ENCODE data around the gene ESR1. TPM values are rescaled to one million over a fixed set of nuclear protein-coding genes. Genes with fewer than 3 reads are reported as not detected.

The ESR1 gene
- polyA plus RNA-seq, 1 of the 3 experiments (the other 2 are of a cell fraction): under 0.01 TPM

GRCh38 chr6:152173957-152174356 lies 366.5 kb downstream of the ESR1 start:
- Histone ChIP-seq H2AFZ (ENCODE audit: low read depth) (no peak overlapping the region), H3K36me3 (replicated peaks in 1 of 2; ENCODE audit: control insufficient read depth in 1 of 2, insufficient read depth in 2 of 2, low read length in 1 of 2) (peaks cover 33 to 68% of the 10 kb centered on the region in 2 experiments), H4K20me1 (ENCODE audit: insufficient read depth) (no peaks in the 10 kb centered on the region), H3K27me3 (ENCODE audit: insufficient read depth) (no peaks in the 10 kb centered on the region), H3K4me3 (ENCODE audit: low read depth in 2 of 2, low read length in 1 of 2) (no peak overlapping the region), H3K9me2 (no peaks in the 10 kb centered on the region), H3K4me1 (ENCODE audit: control insufficient read depth in 1 of 2, insufficient read depth in 2 of 2, low read depth in 1 of 2, low read length in 1 of 2) (no peaks in the 10 kb centered on the region; a peak in 2 of 4 replicates), H3K4me2 (no peak overlapping the region), H3K79me2 (ENCODE audit: insufficient read depth) (no peaks in the 10 kb centered on the region), H3K27ac (ENCODE audit: low read depth in 2 of 2, low read length in 1 of 2) (peak overlapping the region in 1 of 2 experiments; percentile 28; a peak in 1 of 4 replicates), H3K9me3 (no peaks in the 10 kb centered on the region), H3F3A (replicated peaks; ENCODE audit: insufficient read depth) (peaks cover 4% of the 10 kb centered on the region), H3K9ac (no peak overlapping the region)
- WGBS (ENCODE audit: low lambda C conversion rate): 68% methylated on average over 2 of the region's 2 CpGs
- TF ChIP-seq RCOR1 (IDR thresholded peaks at IDR 0.05; ENCODE audit: low read length): no peak
- TF ChIP-seq NRF1 (IDR thresholded peaks at IDR 0.05; ENCODE audit: low read depth, low read length): no peak
- TF ChIP-seq MAX (IDR thresholded peaks at IDR 0.05; ENCODE audit: low read depth): no peak
- TF ChIP-seq CHD2 (IDR thresholded peaks at IDR 0.05; ENCODE audit: low read length, partially characterized antibody): no peak
- no peak for TF ChIP-seq MXI1 (IDR thresholded peaks at IDR 0.05; ENCODE audit: low read depth, low read length)
- no peak for TF ChIP-seq FOXM1 (IDR thresholded peaks at IDR 0.05; ENCODE audit: low read depth)
- no peak for TF ChIP-seq POLR2AphosphoS5 (IDR thresholded peaks at IDR 0.05; ENCODE audit: low read depth, low read length)
- no peak for TF ChIP-seq FOSL2 (IDR thresholded peaks at IDR 0.05; ENCODE audit: borderline replicate concordance, low read depth)
- TF ChIP-seq NFIC (IDR thresholded peaks at IDR 0.05; ENCODE audit: borderline replicate concordance): no peak
- no peak for TF ChIP-seq TAF1 (IDR thresholded peaks at IDR 0.05; ENCODE audit: borderline replicate concordance, low read depth, low read length)
- TF ChIP-seq TEAD4 (IDR thresholded peaks at IDR 0.05; ENCODE audit: borderline replicate concordance, insufficient read depth): no peak
- no peak for TF ChIP-seq EP300 (IDR thresholded peaks at IDR 0.05; ENCODE audit: borderline replicate concordance in 1 of 2, low read depth in 1 of 2, low read length in 1 of 2)
- no peak for TF ChIP-seq IRF3 (IDR thresholded peaks at IDR 0.05; ENCODE audit: low read depth, low read length)
- TF ChIP-seq SMC3 (IDR thresholded peaks at IDR 0.05; ENCODE audit: low read depth, low read length): no peak
- DNase-seq: no peak
- POLR2A ChIA-PET: no interaction called here
- CTCF ChIA-PET: interaction anchor here (0.6 kb wide), 1 partner anchor 409 kb away, joined by 3 read pairs; no protein-coding TSS in a partner anchor

- H3K36me3 ChIP-seq (replicated peaks in 1 of 2; ENCODE audit: control insufficient read depth in 1 of 2, insufficient read depth in 2 of 2, low read length in 1 of 2): peaks cover 38 to 63% of the 10 kb centered on the region in 2 experiments
- no peaks in the 10 kb centered on the region; a peak in 2 of 4 replicates for H3K4me1 ChIP-seq (ENCODE audit: control insufficient read depth in 1 of 2, insufficient read depth in 2 of 2, low read depth in 1 of 2, low read length in 1 of 2)
- no peaks in the 10 kb centered on the region for H3K27me3 ChIP-seq (ENCODE audit: insufficient read depth)
- H3F3A ChIP-seq (replicated peaks; ENCODE audit: insufficient read depth): peaks cover 7% of the 10 kb centered on the region
- no peak for DNase-seq
- TF ChIP-seq TCF12 (IDR thresholded peaks at IDR 0.05): no peak
- TF ChIP-seq NRF1 (IDR thresholded peaks at IDR 0.05; ENCODE audit: low read depth, low read length): no peak
- TF ChIP-seq MAX (IDR thresholded peaks at IDR 0.05; ENCODE audit: low read depth): no peak
- TF ChIP-seq IRF3 (IDR thresholded peaks at IDR 0.05; ENCODE audit: low read depth, low read length): no peak
- no peak for TF ChIP-seq RXRA (IDR thresholded peaks at IDR 0.05; ENCODE audit: borderline replicate concordance, low read depth)
- no peak for TF ChIP-seq RFX5 (IDR thresholded peaks at IDR 0.05; ENCODE audit: low read length)
- TF ChIP-seq EP300 (IDR thresholded peaks at IDR 0.05; ENCODE audit: borderline replicate concordance in 1 of 2, low read depth in 1 of 2, low read length in 1 of 2): no peak
- no peaks in the 10 kb centered on the region for H3K79me2 ChIP-seq (ENCODE audit: insufficient read depth)
- CTCF ChIA-PET: no interaction called here
- H2AFZ ChIP-seq (ENCODE audit: low read depth): no peak overlapping the region
- H3K4me3 ChIP-seq (ENCODE audit: low read depth in 2 of 2, low read length in 1 of 2): no peak overlapping the region
- no peak overlapping the region for H3K4me2 ChIP-seq
- whole genome bisulfite sequencing (ENCODE audit: low lambda C conversion rate): 89% methylated on average over 4 of the region's 4 CpGs
- no peaks in the 10 kb centered on the region for H3K9me2 ChIP-seq
- POLR2A ChIA-PET: no interaction called here
- H3K27ac ChIP-seq (ENCODE audit: low read depth in 2 of 2, low read length in 1 of 2): no peak overlapping the region
- H3K9me3 ChIP-seq: no peaks in the 10 kb centered on the region
- no peak overlapping the region for H3K9ac ChIP-seq
- no peaks in the 10 kb centered on the region for H4K20me1 ChIP-seq (ENCODE audit: insufficient read depth)
Observed at GRCh38 chr6:152176268-152176667, 368.8 kb downstream of the ESR1 start.

Measured in SK-N-SH (cell line).